HG03039 (cell line): ENCODE results near the gene SLK.

ENCODE experiments used
- ATAC-seq: cut with Tn5 transposase; IDR thresholded peaks from one replicate; pipeline ENCODE4 v1.9.1; 2021; ENCODE audit warnings: mild to moderate bottlenecking, moderate library complexity; ENCODE audit not compliant: unreplicated experiment

Gene SLK

DNA sequence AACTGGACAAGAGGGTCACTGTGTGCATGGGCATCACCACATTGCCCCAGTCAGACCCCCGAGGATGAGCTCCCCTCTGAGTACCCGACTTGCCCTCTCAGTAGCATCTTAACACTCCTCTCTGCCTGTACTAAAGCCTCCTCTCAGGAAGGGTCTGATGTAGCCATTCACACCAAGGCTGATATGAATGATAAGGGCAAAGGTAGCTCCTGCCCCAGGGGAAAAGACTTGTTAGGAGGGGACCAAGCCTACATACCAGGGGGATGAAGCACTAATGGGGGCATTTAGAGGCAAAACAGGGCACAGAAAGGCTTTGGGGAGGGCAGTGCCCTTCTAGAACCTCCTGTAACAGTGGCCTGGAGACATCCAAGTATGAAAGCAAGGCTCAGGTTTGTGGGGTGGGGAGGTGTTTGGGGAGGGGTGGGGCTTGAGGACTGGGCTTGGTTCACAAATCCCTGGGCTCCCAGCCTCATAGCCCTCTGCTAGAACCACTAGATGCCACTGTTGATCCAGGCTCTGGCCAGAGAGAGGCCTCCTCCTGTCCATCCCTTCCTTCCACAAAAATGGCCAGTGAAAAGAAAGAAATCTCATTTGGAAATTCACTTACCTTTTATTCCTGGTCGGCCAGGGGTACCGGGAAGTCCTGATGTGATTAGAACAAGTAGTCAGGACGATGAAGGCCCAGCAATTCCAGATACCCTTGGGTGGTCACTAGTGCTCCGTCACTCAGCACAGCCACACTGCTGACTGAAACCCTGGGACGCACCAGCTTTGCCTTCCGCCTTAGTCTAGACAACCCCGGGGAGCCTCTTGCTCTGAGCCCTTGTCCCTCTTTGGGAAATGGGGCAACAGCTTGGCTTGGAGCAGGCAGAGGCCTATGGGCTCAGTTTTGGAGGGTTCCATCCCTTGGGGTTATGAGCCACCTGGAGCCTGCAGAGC, 78.5 kb downstream of the SLK start:
- no peak for ATAC-seq

DNA sequence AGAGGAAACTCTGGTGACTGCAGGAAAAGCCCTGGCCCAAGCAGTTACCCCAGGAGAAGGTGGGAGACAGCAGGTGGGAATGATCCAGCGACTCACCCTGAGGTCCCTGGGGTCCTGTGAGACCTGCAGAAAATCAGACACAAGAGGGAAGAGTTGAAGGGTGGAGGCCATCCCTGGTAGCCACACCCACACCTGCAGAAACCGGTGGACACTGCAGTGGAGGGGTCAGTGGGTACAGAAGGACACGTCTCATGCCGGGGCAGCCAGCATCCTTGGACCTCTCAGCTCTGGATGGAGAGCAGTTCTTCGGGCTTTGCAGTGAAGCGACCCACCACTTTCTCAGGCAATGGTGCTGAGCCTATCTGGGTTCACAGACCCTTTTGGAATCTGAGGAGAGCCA, 79.7 kb downstream of the SLK start:
- no peak for ATAC-seq

DNA sequence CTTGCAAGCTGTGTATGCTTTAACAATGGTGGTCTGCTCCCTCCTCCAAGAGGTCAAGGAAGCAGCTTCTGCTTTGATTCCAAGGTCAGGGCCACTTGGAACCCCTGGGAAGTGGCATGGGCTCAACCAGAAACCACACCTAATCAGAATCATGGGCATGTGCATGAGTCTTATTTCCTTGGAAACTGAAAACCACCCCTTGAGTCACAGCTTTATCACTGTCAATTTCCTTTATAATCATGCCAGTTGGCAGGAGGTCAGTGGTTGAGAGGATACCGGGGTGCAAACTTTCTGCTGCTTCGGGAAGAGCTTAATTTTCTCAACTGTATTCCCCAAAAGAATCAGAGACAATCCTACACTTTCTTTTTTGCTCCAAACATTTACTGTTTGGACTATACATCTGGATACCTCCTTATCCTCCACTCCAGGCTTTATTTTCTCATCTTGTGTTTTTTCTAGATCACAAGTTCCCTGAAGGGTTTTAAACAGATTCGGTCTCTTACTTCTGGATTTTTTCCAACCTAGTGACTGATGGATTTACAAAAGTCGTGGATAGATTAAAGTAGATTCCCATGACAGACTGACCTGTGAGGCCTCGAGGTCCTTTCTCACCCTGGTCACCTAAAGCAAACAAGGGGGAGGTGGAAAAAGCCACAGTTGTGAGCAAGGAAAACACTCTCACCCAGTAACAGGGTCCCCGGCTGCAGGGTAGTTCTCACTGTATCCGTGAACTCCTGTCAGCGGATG, 82.7 kb downstream of the SLK start:
- no peak for ATAC-seq

DNA sequence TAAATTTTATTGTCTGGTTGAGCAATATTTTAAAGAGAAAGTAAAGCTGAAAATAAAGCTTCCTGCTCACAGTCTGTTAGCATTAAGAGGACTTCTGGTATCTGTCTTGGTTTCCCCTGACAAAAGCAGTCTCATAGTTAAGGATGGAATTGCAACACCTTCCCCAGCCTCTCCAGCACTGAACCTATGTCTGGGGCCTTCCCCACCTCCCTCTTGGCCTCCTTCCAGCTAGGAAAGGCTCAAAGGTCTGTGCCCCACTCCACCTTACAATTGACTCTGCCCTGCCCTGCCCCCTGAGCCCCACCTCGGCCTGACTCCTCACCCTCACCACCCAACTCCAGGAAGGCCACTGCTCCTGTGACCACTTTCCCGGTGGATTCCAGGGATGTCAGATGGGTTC, 85.5 kb downstream of the SLK start:
- ATAC-seq: no peak

DNA sequence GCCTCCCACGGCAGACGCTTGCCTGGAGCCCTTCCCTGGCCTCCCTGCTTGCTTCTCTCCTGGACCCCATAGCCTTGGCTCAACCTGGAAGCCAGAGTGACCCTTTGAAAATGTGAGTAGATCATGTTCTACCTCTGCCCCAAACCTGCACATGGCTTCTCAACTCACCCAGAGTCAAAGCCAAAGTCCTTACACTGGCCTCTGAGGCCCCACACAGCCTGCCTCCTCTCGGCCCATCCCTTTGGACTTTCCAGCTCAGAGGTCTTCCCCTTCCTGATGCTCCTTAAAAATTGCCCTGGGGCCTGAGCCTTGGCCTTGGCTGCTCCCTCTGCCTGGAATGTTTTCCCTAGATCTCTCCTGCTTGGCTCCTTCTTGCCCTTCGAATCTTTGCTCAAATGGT, 86.3 kb downstream of the SLK start:
- no peak for ATAC-seq

DNA sequence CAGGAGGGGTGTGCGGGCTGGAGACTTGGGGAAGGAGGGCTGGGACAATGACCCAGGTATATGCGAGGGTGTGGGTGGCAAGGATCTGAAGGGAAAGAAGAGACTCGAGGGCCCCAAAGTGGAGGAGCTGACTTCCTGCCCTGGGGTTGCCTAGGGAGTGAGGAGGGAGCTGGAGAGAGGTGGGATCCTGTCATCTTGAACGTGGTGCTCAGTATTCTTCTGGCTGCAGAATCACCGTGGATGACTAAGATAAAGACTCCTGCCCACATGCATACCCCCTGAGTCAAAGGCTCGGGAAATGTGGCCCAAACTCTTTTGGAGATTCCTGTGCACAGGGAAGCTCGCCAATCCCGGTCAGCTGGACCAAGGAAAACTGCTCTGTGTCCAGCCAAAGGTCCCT, 87.5 kb downstream of the SLK start:
- ATAC-seq: no peak

DNA sequence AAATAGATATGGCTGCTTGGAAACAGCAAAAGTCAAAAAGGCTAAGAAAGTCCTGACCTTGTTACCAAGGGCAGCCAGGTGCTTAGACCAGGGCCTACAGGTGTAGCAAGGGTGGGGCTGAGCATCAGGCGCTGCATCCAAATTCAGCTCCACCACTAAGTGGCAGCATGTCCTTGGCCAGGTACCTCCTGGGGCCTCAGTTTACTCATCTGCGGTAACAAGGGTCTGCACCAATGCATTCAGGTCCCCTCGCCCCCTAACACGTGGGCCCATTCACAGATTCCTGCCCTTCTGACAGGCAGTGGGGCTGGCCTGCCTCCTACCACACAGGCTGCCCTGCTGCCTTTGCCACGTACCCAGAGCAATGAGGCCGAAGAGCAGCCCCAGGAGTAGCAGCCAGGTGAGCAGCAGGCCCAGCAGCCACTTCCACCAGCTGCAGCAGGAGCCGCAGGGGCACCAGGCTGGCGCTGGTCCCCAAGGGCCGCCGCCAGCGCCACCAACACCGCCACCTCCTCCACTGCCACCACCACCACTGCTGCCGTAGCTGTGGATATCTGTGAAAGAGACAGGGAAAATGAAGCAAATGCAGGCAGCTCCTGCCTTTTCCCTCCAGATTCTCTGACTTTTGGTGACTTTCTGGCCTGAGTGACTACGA, 89.8 kb downstream of the SLK start:
- no peak for ATAC-seq

DNA sequence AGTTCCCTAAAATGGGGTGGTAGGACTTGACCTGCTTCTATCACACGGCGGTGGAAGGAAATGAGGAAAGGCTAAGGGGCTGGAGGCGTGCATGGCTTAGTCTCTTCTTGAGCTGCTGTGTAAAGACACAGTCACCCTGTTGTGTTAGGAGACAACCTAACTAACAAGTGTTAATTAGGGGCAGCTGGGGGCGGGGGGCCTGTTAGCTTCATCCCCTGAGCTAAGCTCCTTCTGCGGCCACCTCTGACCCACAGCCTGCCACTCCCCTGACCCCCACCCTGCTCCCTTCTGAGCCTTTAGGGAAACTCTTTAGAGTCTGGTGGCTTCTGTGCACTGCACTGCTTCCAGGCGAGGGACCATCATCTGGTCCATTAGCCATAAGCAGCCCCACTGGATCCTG, 90.8 kb downstream of the SLK start:
- ATAC-seq: no peak

DNA sequence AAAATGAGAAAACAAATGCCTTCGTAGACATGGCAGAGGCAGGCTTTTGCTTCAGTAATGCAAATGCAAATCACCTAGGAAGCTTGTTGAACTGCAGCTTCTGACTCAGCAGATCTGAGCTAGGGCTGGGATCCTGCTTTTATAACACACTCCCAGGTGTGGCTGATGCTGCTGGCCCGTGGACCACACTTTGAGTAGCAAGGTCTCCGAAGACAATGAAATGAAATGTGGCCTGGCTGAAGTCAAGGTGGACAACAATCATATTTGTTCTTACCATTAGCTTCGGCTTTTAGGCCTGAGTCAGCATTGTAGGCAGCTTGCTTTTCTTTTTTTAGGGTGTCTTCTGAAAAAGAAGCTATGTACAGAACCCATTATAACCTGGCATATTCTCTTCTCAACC, 92.4 kb downstream of the SLK start:
- no peak for ATAC-seq

DNA sequence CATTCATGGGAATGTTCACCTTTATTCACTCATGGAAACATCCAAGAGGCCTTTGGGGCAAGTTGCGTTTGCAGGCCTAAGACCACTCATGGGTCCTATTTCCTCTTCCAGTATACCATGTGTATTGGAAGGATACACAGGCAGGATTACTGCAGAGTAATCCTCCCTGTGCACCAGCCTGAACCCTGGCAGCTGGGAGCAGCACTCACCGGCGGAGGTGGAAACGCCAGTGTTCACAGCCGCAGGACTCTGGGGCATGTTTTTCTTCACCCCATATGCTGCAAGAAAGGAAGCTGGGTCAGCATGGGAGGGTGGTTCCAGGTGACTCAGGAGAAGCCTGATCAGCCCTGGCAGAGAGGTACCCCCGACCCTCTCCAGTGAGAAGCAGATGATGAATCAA, 94.3 kb downstream of the SLK start:
- ATAC-seq: no peak

DNA sequence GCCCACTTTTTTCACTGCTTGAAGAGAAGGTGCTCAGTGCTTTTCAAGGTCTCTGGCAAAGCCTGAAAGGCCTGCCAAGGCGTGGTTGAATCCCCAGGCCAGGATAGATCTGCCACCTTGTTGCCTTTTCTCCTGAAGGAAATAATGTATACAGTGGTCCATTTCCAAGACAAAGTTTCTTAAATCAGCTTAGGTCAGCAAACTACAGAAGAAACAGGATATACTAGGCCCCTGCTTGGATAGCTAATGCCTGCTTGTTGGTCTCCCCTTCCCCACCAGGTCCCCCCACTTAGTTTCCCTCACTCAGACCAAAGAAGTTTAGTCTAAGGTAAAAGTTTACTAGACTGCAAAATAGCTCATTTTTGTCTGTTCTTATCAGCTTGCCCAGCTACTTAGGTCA, 98.8 kb downstream of the SLK start:
- ATAC-seq: no peak

DNA sequence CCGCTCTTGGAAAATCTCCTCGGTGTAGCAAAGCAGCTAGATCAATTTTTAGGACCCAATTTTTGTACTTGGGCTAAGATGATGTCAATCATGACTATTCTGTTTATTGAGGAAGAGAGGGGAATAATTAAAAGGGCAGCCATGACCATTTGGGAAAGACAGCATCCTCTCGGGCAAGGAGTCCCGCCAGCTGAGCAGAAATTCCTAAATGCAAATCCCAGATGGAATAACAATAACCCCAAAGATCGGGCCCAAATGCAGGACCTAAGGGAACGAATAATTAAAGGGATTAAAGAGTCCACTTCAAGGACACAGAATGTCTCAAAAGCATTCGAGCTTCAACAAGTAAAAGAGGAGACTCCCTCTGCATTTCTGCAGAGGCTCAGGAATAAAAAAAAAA, 100.0 kb downstream of the SLK start:
- ATAC-seq: no peak

DNA sequence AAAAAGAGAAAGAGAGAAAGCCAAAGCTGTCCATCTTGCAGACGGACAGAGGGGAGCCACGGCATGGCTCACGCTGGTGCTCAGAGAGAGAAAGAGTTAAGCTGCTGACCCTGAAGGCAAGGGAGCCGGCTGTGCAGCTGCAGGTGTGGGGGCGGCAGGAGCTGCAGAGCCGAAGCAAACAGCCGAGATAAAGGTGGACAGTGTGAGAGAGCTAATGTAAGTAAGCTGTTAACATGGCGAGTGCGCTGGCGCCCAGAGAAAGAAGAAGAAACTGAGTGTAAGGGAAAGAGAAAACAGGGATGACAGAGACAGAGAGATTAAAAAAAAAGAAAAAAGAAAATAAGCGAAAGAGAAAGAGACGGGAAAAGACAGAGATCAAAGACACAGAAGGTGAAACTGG, 100.6 kb downstream of the SLK start:
- ATAC-seq: no peak

DNA sequence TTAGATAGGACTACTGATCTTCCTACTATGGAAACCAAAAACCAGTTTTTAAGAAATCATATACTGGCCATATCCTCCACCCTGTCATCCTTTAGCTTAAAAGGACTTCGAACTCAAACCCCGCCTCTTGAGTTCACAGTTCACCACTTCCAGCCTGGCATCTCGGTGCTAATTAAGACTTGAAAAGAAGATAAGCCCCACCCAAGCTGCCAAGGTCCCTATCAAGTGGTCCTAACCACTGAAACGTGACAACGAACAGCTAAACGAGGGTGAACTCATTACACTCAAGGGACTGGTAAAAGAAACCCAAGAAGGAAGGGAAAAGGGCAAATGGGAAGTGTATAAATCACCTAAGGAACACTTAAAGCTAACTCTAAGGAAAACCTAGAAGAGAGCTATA, 102.7 kb downstream of the SLK start:
- no peak for ATAC-seq

DNA sequence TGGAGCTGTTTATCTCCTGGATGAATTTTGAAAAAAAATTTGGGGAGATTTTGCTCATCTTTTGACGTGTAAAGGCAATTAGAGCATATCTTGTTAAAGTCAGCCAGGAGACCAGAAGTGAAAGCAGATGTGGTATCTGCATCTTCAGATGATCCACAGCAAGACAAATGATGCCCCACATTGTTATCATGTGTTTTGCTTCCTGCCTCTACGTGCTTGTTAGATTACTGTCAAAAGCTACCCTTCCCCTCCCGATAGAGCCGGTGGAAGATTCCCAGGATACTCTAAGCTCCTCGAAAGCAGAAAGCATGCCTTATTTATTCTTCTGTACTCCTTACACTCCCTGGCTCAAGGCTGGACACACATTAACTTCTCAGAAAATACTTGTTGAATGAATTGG, 105.8 kb downstream of the SLK start:
- no peak for ATAC-seq

DNA sequence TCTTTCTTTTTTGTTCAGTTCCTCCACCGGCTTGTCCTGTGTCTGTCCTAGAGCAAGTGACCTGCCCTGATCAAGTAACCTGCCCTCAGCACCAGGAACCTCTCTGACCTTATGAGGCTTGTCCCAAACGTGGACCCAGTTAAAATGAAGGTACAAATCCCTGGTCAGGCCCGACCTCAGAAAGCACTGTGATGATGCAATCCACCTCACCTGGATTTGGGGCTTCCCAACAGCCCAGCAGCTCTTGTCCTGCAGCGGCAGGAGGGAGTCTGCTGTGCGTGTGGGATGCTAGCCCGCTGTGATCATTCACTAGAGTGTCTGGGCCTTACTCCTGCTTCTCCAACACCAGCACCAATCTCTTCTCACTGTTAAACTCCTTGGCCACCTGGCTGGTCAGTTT, 107.6 kb downstream of the SLK start:
- no peak for ATAC-seq

DNA sequence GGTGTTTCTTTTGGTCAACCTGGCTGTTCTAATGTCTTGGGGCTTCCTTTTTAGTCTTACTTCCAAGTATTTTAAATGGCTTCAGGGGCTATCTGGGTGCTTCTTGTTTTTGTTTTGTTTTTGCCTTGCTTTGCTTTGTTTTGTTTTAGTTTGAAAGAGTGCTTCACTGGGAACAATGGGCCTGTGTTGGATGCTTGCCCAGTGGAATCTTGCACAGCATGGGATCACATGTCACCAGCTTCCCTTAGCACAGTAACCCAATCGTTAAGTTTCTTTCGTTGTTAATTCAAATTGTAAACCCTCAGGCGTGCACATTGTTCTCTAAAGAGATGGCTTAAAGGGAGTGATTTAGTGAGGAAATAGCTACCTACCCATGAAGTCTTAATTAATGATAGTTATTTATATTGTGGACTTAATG, 109.8 kb downstream of the SLK start:
- no peak for ATAC-seq

DNA sequence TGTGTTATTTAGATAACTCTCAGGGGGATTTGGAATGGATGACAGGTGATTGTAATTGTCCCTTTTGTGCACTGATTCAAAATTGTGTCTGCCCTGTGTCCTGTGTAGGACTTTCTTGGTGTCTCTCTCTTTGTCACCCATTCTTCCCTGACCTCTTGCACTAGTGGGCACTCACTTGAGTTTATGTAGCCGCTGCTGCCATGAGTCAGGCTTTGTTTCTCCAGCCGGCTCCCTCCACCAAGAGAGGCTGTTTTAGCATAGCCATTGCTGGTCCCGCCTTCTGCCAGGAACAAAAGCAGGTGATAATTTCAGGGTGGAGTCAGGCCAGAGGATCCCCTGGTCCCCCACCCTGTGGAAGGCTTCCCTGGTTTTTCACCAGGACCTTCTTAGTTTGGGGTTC, 110.3 kb downstream of the SLK start:
- no peak for ATAC-seq

DNA sequence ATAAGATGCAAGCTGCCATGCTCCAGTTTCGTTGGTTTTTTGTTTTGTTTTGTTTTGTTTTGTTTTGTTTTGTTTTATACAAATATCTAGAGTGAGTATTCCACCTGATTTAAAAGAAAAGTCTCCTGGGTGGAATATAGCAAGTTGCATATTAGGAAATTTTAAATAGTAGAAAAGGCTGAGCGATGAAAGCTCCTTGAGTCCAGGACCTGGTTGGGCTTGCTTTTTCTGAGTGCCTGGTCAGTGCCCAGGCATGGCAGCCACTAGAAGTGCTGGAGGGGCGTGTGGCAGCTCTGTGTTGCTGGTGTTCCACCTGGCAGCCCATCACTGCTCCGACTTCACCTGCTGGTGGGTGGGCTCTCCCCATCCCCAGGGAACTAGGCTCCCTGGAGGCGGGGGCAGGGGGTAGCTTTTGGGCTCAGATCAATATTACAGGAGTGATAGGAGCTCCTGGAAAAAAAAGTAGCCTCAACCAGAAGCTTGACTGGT, 110.8 kb downstream of the SLK start:
- no peak for ATAC-seq
